HG03457 (cell line): ENCODE measurements around the gene S100A10.

Experiments
- ATAC-seq: cut with Tn5 transposase; IDR thresholded peaks from one replicate; pipeline ENCODE4 v1.9.1; 2021; ENCODE audit warnings: moderate number of reproducible peaks; ENCODE audit not compliant: unreplicated experiment

The S100A10 gene

GRCh38 chr1:152013664-152014237 is 20.1 kb upstream of the S100A10 start:
- no peak for ATAC-seq

GRCh38 chr1:152009691-152010090 is 16.0 kb upstream of the S100A10 start:
- ATAC-seq: no peak

- ATAC-seq: no peak
These were observed 13.4 kb upstream of the S100A10 start for GRCh38 chr1:152007047-152007446.

GRCh38 chr1:152005360-152005912 is 11.8 kb upstream of the S100A10 start:
- ATAC-seq: no peak

GRCh38 chr1:152003846-152004442 is 10.3 kb upstream of the S100A10 start:
- no peak for ATAC-seq

GRCh38 chr1:152002960-152003359 is 9.3 kb upstream of the S100A10 start:
- ATAC-seq: no peak

- ATAC-seq: no peak
These were observed 8.2 kb upstream of the S100A10 start for GRCh38 chr1:152001631-152002584.

GRCh38 chr1:152000964-152001630 is 7.4 kb upstream of the S100A10 start:
- ATAC-seq: no peak

GRCh38 chr1:151998611-151999362 is 5.1 kb upstream of the S100A10 start:
- ATAC-seq: no peak

- no peak for ATAC-seq
These were observed 3.6 kb upstream of the S100A10 start for GRCh38 chr1:151997284-151997570.

- no peak for ATAC-seq
These were observed 2.1 kb upstream of the S100A10 start for GRCh38 chr1:151995774-151996173.

- no peak for ATAC-seq
These were observed 1.3 kb upstream of the S100A10 start for GRCh38 chr1:151994956-151995355.

- ATAC-seq: no peak
These were observed 450 bp downstream of the S100A10 start for GRCh38 chr1:151993084-151993733.

- ATAC-seq: no peak
These were observed 1.2 kb downstream of the S100A10 start for GRCh38 chr1:151992303-151993083.

- no peak for ATAC-seq
These were observed 1.9 kb downstream of the S100A10 start for GRCh38 chr1:151991663-151992302.

GRCh38 chr1:151990856-151991198 is 2.8 kb downstream of the S100A10 start:
- no peak for ATAC-seq

GRCh38 chr1:151990058-151990855 is 3.4 kb downstream of the S100A10 start:
- no peak for ATAC-seq

GRCh38 chr1:151989211-151989862 is 4.3 kb downstream of the S100A10 start:
- no peak for ATAC-seq
